ENCODE measurements around the gene CAPZB. TPM values are rescaled to one million over a fixed set of nuclear protein-coding genes. Genes with fewer than 3 reads are reported as not detected.
A peak's percentile ranks its signal among the peaks of the same experiment; 100 is the strongest.

CAPZB gene
- total RNA-seq, 2 experiments from 2014 or later, result 335 to 340 TPM

DNA sequence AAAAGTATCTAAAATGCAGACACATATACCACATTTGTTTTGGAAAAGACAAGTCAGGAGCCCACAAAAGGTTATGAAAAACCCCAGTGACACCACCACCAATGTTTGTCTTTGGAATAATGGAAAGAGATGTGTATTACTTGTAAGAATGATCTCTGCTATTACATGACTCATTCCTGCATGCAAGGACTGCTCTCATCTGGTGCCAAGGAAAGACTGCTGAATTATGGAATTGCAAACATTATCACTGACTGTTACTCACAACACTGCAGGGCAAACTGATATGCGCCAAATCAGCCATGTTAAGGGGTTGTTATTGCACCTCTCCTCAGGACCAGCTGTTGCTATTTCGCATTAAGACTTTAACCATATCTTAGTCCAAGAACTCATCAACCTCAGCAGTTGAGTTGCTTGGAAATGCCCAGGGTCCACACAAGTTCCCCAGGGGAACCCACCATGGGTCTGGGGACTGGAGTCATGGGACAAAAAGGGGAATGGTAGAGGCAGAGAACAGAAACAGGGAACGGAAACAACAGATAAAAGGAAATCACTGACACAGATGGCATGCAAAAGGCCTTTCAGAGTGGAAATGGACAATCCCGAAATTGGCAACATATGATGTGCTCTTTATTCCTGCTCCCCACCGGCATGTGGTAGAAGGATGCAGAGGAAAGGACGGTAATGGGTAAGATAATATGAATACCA, 34.4 kb downstream of the CAPZB start:
- no peaks in the 10 kb centered on the region for H3K27me3 Mint-ChIP-seq
- TF ChIP-seq, protein P1, sequence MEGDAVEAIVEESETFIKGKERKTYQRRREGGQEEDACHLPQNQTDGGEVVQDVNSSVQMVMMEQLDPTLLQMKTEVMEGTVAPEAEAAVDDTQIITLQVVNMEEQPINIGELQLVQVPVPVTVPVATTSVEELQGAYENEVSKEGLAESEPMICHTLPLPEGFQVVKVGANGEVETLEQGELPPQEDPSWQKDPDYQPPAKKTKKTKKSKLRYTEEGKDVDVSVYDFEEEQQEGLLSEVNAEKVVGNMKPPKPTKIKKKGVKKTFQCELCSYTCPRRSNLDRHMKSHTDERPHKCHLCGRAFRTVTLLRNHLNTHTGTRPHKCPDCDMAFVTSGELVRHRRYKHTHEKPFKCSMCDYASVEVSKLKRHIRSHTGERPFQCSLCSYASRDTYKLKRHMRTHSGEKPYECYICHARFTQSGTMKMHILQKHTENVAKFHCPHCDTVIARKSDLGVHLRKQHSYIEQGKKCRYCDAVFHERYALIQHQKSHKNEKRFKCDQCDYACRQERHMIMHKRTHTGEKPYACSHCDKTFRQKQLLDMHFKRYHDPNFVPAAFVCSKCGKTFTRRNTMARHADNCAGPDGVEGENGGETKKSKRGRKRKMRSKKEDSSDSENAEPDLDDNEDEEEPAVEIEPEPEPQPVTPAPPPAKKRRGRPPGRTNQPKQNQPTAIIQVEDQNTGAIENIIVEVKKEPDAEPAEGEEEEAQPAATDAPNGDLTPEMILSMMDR (IDR thresholded peaks at IDR 0.05), result no peak
- ChIA-PET CTCF (interaction anchor here (1.0 kb wide), 1 partner anchor 12 kb away, joined by 3 read pairs; no protein-coding TSS in a partner anchor), POLR2A (interaction anchor here (0.8 kb wide), 1 partner anchor 9 kb away, joined by 3 read pairs; no protein-coding TSS in a partner anchor)
- H3K9me3 Mint-ChIP-seq, result no peaks in the 10 kb centered on the region
- intact Hi-C loops (cut with micrococcal nuclease), result no loop called here
- DNase-seq (no peak), ATAC-seq (peak; percentile 11)
- peak overlapping the region; percentile 71 for H3K27ac Mint-ChIP-seq
- peaks cover 25% of the 10 kb centered on the region for H3K36me3 Mint-ChIP-seq (ENCODE audit: low read depth)
- no peak overlapping the region for H3K4me3 Mint-ChIP-seq
- H3K4me1 Mint-ChIP-seq (ENCODE audit: low read depth), result peaks cover 89% of the 10 kb centered on the region

DNA sequence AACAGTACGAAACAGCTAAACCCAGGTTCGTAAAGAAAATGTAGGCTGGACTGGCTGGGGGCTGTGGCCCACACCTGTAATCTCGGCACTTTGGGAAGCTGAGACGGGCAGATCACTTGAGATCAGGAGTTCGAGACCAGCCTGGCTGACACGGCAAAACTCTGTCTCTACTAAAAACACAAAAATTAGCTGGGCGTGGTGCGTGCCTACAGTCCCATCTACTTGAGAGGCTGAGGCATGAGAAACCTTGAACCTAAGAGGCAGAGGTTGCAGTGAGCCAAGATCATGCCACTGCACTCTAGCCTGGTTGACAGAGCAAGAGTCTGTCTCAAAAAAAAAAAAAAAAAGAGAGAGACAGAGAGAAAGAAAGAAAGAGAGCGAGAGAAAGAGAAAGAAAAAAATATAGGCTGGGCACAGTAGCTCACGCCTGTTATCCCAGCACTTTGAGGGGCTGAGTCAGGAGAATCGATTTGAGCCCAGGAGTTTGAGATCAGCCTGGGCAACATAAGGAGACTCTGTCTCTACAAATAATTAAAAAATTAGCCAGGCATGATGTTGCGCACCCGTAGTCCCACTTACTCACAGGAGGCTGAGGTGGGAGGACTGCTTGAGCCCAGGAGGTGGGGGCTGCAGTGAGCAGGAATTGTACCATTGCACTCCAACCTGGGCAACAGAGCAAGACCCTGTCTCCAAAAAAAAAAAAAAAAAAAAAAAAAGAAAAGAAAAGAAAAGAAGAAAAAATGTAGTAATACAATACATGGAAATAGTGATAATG, 35.7 kb downstream of the CAPZB start:
- Mint-ChIP-seq H3K9me3 (no peaks in the 10 kb centered on the region), H3K4me3 (no peak overlapping the region), H3K27ac (peak overlapping the region; percentile 92), H3K27me3 (no peaks in the 10 kb centered on the region), H3K4me1 (ENCODE audit: low read depth) (peaks cover 89% of the 10 kb centered on the region), H3K36me3 (ENCODE audit: low read depth) (peaks cover 23% of the 10 kb centered on the region)
- TF ChIP-seq, protein P1 (IDR thresholded peaks at IDR 0.05), result no peak
- CTCF ChIA-PET, result interaction anchor here (1.0 to 2.9 kb wide), 3 partner anchors 13 to 24 kb away, joined by 3 to 9 read pairs (median 5); no protein-coding TSS in a partner anchor
- intact Hi-C loops (cut with micrococcal nuclease), result loop anchor here (5.0 kb wide), 1 partner anchor 62 kb away; no protein-coding TSS in a partner anchor
- DNase-seq (no peak), ATAC-seq (no peak)
- POLR2A ChIA-PET, result interaction anchor here (0.7 to 2.6 kb wide), 5 partner anchors 10 to 147 kb away, joined by 3 to 16 read pairs (median 4); a partner anchor contains a TSS

DNA sequence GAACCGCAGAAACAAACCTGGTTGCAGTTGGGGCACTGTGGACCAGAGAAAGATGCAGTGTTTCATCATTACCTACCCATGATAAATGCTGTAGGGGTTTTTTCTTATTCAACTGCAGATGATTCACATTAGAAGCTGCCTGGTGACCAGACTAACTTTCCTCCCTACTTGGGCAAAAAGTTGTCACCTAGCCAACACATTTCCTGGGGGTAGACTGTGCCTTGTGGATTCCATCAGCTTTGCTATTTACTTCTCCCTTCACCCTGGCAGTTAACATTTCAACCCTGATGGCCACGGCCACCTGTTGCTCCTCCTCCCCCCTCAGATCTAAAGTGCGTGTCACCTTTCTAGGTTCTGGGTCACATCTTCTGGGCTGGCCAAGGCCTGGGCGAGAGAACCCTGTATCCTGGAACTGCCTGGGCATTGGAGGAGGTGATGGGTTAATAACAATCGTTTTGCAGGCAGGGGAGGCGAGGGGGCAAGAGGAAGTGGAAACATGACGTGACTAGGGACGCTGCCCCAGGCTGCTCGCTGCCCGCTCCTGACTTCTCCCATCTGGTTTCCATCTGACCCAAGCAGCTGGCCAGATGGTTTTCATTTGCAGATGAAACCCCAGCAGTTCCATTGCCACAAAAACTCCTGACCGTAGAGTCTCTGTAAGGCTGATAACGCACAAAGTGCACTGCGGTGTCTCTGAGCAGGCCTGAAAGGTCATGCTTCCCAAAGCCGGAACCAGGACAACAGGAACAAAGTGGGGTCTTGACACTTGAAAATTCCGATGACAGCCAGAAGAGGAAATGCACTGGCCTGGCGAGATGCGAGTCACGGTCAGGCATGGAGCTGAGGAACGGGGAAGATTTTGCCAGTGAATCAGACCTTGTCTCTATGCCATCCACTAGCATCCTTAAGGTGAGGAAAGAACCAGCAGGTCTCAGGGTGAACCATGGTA, 36.6 kb downstream of the CAPZB start:
- Mint-ChIP-seq H3K27ac (peak overlapping the region; percentile 92), H3K27me3 (no peaks in the 10 kb centered on the region), H3K4me1 (ENCODE audit: low read depth) (peaks cover 86% of the 10 kb centered on the region), H3K9me3 (no peaks in the 10 kb centered on the region), H3K36me3 (ENCODE audit: low read depth) (peaks cover 23% of the 10 kb centered on the region), H3K4me3 (peak overlapping the region; percentile 26)
- DNase-seq (peak; percentile 71), ATAC-seq (peak; percentile 85)
- ChIA-PET POLR2A (interaction anchor here (0.7 to 2.6 kb wide), 13 partner anchors 9 to 148 kb away, joined by 3 to 16 read pairs (median 4); partner anchors contain the start of gene CAPZB), CTCF (interaction anchor here (0.8 to 3.1 kb wide), 9 partner anchors 9 to 157 kb away, joined by 3 to 15 read pairs (median 5); no protein-coding TSS in a partner anchor)
- TF ChIP-seq, protein P1 (IDR thresholded peaks at IDR 0.05), result no peak
- intact Hi-C loops (cut with micrococcal nuclease), result loop anchor here (5.0 kb wide), 1 partner anchor 61 kb away; no protein-coding TSS in a partner anchor

DNA sequence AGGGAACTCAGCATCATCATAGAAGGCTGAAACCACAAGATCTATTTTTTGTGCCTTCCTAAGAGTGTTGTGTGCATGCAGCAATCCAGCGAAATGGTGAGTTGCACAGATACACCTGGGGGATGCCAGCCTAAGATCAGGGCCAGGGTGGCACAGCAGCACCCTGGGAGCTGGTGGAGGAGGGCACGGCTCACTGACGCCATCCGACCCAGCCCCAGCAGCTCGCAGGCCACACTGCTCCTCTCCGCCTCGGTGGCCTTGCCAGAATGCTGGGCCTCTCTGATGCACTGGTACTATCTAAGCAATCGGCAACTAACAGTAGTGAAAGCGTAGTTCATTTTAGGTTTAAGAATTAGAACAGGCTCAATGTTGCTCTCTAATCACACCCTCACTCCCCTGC, 37.8 kb downstream of the CAPZB start:
- intact Hi-C loops (cut with micrococcal nuclease), result loop anchor here (5.0 kb wide), 1 partner anchor 60 kb away; no protein-coding TSS in a partner anchor
- Mint-ChIP-seq H3K9me3 (no peaks in the 10 kb centered on the region), H3K36me3 (ENCODE audit: low read depth) (peaks cover 23% of the 10 kb centered on the region), H3K27me3 (no peaks in the 10 kb centered on the region), H3K4me3 (peak overlapping the region; percentile 26), H3K4me1 (ENCODE audit: low read depth) (peaks cover 91% of the 10 kb centered on the region), H3K27ac (peak overlapping the region; percentile 92)
- ChIA-PET POLR2A (interaction anchor here (0.8 to 2.6 kb wide), 8 partner anchors 10 to 37 kb away, joined by 3 to 16 read pairs (median 7); partner anchors contain the start of gene CAPZB), CTCF (interaction anchor here (0.6 to 3.1 kb wide), 9 partner anchors 10 to 195 kb away, joined by 3 to 15 read pairs (median 4); no protein-coding TSS in a partner anchor)
- DNase-seq (no peak), ATAC-seq (no peak)
- TF ChIP-seq, protein P1 (IDR thresholded peaks at IDR 0.05), result no peak

All from activated CD8-positive, alpha-beta T cell treated with anti-CD3 and anti-CD28 coated beads for 36 hours (primary cell).